ENCODE measurements around the gene RAB3B.
"Not testable (repeated sequence)": the region's sequence is repeated elsewhere in the genome, so short reads cannot be mapped to it uniquely, and the experiment has no call there.

RAB3B gene

GRCh38 chr1:51990478-51990965, at the start of gene RAB3B:
RAB3B (minus strand) TSS chr1:51990700; CDS start chr1:51977117, 13,583 bp downstream.
- peak; percentile 70 for DNase-seq

DNA sequence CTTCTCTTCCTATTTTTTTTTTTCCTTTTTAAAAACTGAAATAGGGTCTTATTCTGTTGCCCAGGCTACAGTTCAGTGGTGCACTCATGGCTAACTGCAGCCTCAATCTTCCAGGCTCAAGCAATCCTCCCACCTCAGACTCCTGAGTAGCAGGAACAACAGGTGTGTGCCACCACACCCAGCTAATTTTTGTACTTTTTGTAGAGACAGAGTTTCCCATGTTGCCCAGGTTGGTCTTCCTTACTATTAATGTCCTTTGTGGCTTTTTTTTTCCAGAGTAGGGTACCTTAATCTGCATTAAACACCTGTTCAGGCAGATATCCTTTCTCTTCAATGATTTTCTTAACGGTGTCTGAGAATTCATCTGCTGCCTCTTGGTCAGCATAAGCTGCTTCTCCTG, 47.4 kb upstream of the RAB3B start:
- DNase-seq: no peak

- no peak for DNase-seq
These were observed 46.9 kb upstream of the RAB3B start for GRCh38 chr1:52037402-52037814.

GRCh38 chr1:52034050-52034384, 43.5 kb upstream of the RAB3B start:
- DNase-seq: no peak

DNA sequence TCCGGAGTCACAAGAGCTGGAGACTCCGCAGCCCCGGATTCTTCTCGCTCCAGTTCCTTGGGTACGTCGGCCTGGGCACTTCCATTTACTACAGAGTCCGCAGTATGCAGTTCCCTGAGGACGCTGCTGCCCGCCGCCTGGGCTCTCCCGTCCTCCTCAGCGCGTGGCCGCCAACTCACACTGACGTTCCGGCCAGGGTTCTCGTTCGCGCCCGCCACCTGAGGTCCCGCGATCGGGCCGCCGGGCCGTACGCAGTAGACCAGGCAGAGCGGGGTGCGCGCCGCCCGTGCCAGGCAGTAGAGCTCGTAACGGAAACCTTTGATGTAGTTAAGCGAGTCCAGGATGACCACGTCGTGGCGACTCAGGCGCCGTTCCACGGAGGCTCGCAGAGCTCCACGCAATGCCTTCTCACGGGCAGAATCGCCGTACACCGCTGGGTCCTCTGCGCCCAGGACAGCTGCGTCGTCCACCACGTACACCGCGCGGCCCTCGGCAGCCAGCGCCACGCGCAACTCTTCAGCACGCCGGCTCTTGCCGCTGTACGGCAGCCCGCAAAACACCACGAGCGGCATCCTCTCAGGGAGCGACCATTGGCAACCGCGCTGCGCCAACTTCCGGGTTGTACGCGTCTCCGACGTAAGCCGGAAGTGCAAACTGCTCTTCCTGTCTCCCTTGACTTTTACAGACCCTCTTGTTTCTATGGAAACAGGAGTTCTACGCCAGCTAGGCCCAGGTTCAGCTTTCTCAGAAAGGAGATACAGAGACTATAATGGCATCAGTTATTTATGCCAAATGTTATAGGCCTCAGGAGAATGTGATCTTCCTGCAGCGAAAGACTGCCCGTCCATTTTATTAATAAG, 42.9 kb upstream of the RAB3B start, which contains the start of gene KTI12:
KTI12 (minus strand) TSS at position 621 of the 860 bp plus-strand sequence; CDS start at position 572, 49 bp downstream.
- peak; percentile 89 for DNase-seq

DNA sequence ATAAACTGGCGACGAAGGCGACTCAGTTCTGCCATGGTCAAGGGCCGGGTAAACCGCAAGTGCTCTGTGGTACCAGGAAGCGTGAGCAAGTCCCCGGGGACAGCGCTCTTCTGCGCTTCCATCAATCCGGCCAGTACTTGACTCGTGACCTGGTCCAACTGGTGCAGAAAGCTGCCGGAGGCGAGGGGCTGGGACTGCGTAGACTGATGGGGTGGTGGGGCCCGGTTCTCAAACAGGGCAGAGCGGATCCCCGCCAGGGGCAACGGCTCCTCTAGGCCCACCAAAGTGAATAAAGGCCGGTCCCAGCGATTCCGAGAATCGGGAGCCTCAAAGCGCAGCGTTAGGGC, 42.3 kb upstream of the RAB3B start:
- no peak for DNase-seq

- no peak for DNase-seq
These were observed 41.8 kb upstream of the RAB3B start for GRCh38 chr1:52032124-52032784.

GRCh38 chr1:52028839-52029238, 38.3 kb upstream of the RAB3B start:
- not testable (repeated sequence) for DNase-seq

GRCh38 chr1:52028328-52028727, 37.8 kb upstream of the RAB3B start:
- no peak for DNase-seq

DNA sequence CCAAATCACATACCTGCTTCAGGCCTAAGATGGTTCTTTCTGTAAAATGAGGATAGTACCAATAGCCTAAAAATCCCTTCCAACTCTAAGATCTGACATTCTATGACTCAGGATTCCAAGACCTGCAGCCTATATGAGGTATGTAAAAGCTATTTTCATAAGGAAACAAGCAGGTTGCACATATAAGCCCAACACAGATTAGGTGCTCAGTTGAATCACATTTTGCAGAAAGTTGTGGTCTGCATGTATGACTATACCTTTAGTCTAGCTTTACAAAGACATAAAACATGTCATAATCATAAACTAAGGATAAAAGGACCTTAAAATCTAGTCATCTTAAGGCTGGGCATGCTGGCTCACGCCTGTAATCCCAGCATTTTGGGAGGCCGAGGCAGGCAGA, 35.8 kb upstream of the RAB3B start:
- DNase-seq: no peak

DNA sequence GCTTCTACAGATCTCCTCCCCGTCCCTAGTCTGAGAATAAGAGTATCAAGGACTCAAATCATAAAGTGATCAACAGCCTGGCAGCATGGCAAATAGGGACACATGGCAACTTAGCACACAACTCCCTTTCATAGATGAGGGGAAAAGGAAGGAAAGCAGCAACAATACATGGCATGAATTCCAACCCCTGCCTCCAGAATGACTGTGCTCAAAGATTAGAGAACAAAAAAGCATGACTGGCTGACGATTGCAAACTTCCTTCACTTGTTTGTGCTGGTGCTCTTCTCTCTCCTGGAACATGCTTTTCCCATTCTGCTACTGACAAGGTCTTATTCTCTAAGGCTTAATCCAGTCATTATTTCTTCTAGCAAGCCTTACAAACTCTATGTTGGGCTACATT, 31.6 kb upstream of the RAB3B start:
- no peak for DNase-seq

DNA sequence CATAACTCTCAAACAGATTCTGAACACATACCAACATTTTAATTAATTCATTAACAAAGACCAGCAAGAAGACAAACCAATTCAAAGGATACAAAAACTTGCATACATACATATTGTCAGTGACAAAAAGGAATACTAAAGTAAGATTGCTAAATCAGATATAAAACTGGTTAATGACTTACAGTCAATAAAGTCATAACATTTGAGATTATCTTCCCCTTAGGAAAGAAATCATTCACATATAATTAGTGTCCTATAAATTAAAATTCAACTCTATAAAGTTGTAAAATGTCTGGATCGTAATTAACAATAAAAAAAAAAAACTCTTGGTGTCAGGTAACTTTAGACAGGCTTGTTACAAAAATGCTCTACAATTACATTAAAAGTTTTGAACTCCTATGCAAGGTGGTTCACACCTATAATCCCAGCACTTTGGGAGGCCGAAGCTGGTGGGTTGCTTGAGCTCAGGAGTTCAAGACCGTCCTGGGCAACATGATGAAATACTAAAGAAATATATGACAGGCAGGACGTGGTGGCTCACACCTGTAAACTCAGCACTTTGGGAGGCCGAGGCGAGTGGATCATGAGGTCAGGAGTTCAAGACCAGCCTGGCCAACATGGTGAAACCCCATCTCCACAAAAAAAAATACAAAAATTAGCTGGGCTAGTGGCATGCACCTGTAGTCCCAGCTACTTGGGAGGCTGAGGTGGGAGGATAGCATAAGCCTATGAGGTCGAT, 17.7 kb upstream of the RAB3B start:
- DNase-seq: no peak

- no peak for DNase-seq
These were observed 16.9 kb upstream of the RAB3B start for GRCh38 chr1:52007215-52008002.

- not testable (repeated sequence) for DNase-seq
These were observed 15.6 kb upstream of the RAB3B start for GRCh38 chr1:52006081-52006553.

DNA sequence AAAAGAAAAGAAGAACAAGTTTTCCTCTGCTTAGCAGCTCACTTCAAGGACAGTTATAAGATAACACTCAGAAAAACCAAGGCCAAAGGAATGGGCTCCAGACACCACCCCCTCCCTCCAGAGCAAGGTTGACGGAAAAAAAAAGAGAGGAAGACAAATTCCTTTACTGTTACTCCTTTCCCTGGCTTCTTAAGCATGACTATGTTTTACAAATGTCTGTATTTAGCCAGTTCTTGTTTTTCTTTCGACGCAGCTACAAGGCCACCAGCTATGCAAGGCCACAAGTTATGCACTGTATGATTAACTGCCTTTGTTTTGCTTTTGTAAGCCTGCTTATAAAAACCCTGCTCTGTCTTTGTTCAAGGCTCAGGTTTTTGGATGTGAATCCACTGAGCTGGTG, 15.0 kb upstream of the RAB3B start:
- DNase-seq: not testable (repeated sequence)

- DNase-seq: no peak
These were observed 13.4 kb upstream of the RAB3B start for GRCh38 chr1:52003877-52004276.

- peak; percentile 72 for DNase-seq
These were observed 11.8 kb upstream of the RAB3B start for GRCh38 chr1:52002038-52002917.

- no peak for DNase-seq
These were observed 8.2 kb upstream of the RAB3B start for GRCh38 chr1:51998701-51999100.

GRCh38 chr1:51997974-51998382, 7.5 kb upstream of the RAB3B start:
- DNase-seq: no peak

- DNase-seq: no peak
These were observed 670 bp downstream of the RAB3B start for GRCh38 chr1:51989582-51990477.

Data from COR-L47 (cell line).